K562 (cell line): ENCODE measurements around the gene SOX18. TPM values are rescaled to one million over a fixed set of nuclear protein-coding genes. Genes with fewer than 3 reads are reported as not detected.

Experiments used
- CBFB ChIP-seq: sonication (generic); formaldehyde crosslinking; IDR thresholded peaks from 2 replicates; pipeline ENCODE4 v1.4.0; 2020; ENCODE audit warnings: mild to moderate bottlenecking, missing genetic modification reagents
- CEBPZ ChIP-seq: fragments of 150-350 bp; IDR thresholded peaks from 2 replicates; pipeline ENCODE4 v1.6.1; 2014; ENCODE audit warnings: low read depth, mild to moderate bottlenecking, low read length, borderline replicate concordance
- CTCFL ChIP-seq: IDR thresholded peaks from 2 replicates; pipeline ENCODE4 v1.6.1; 2011; ENCODE audit warnings: borderline replicate concordance, low read depth, mild to moderate bottlenecking, moderate library complexity, low read length; ENCODE audit not compliant: insufficient read depth, poor library complexity, severe bottlenecking
- ELF1 ChIP-seq: fragments of 200-800 bp; sonication (Bioruptor generic); IDR thresholded peaks from 2 replicates; pipeline ENCODE4 v1.6.1; 2016; ENCODE audit warnings: missing genetic modification characterization, missing compliant biosample characterization
- FOXA3 ChIP-seq, 2 experiments: fragments of 450-650 bp in 1 of 2; sonication (generic) in 1 of 2; formaldehyde crosslinking; IDR thresholded peaks in 1 of 2; conservative IDR thresholded peaks in 1 of 2; 2 replicates each; pipeline versions ENCODE4 v1.4.0 to v1.8.0; 2020 to 2022; ENCODE audit warnings: mild to moderate bottlenecking in 2 of 2, missing genetic modification reagents in 1 of 2
- HMG20A ChIP-seq: fragments of 450-650 bp; formaldehyde crosslinking; conservative IDR thresholded peaks from 2 replicates; pipeline ENCODE4 v1.4.0; 2020; ENCODE audit warnings: mild to moderate bottlenecking, mixed read lengths
- HNRNPLL ChIP-seq: fragments of 200-400 bp; formaldehyde crosslinking; IDR thresholded peaks from 2 replicates; pipeline ENCODE4 v1.6.1; 2017; ENCODE audit warnings: low read length, low read depth, mild to moderate bottlenecking; ENCODE audit not compliant: poor library complexity, severe bottlenecking
- JUN ChIP-seq, 2 experiments: sonication (generic) in 1 of 2; formaldehyde crosslinking in 1 of 2; IDR thresholded peaks; 2 replicates each; pipeline versions ENCODE4 v1.6.1 to v1.8.0; 2012 to 2022; ENCODE audit warnings: borderline replicate concordance in 2 of 2, mild to moderate bottlenecking in 2 of 2, improper control_type of control experiment in 1 of 2, low read depth in 1 of 2, low read length in 1 of 2, missing genetic modification reagents in 1 of 2
- LCOR ChIP-seq: sonication (generic); formaldehyde crosslinking; IDR thresholded peaks from 2 replicates; pipeline ENCODE4 v1.8.0; 2022; ENCODE audit warnings: mild to moderate bottlenecking, missing genetic modification reagents
- MAZ ChIP-seq, 2 experiments: fragments of 450-650 bp in 1 of 2; sonication (generic) in 1 of 2; formaldehyde crosslinking; IDR thresholded peaks in 1 of 2; conservative IDR thresholded peaks in 1 of 2; 2 replicates each; pipeline versions ENCODE4 v1.4.0 to v1.5.0; 2020; ENCODE audit warnings: mild to moderate bottlenecking in 1 of 2, missing genetic modification reagents in 1 of 2
- NR1H2 ChIP-seq: sonication (generic); formaldehyde crosslinking; IDR thresholded peaks from 2 replicates; pipeline ENCODE4 v1.4.0; 2020; ENCODE audit warnings: mild to moderate bottlenecking, missing genetic modification reagents
- RCOR1 ChIP-seq, 2 experiments: IDR thresholded peaks; 2 replicates each; pipeline ENCODE4 v1.6.1; 2012; ENCODE audit warnings: low read depth in 2 of 2, low read length in 2 of 2, borderline replicate concordance in 1 of 2, improper control_type of control experiment in 1 of 2
- RFX7 ChIP-seq: fragments of 250-450 bp; sonication (Bioruptor Pico); IDR thresholded peaks from 2 replicates; pipeline ENCODE4 v1.5.1; 2021; ENCODE audit warnings: mild to moderate bottlenecking
- THAP7 ChIP-seq: fragments of 250-450 bp; sonication (Bioruptor Pico); IDR thresholded peaks from 2 replicates; pipeline ENCODE4 v1.5.0; 2021
- YBX1 ChIP-seq: fragments of 450-650 bp; IDR thresholded peaks from 2 replicates; pipeline ENCODE4 v1.7.1; 2016; ENCODE audit warnings: mild to moderate bottlenecking
- ZBED1 ChIP-seq: IDR thresholded peaks from 2 replicates; pipeline ENCODE4 v1.6.1; 2014
- ZKSCAN3 ChIP-seq: fragments of 250-450 bp; sonication (Bioruptor Pico); IDR thresholded peaks from 2 replicates; pipeline ENCODE4 v1.4.0; 2020
- ZNF277 ChIP-seq: fragments of 250-450 bp; sonication (Bioruptor Pico); IDR thresholded peaks from 2 replicates; pipeline ENCODE4 v1.8.0; 2022; ENCODE audit warnings: inconsistent platforms, mild to moderate bottlenecking, moderate library complexity, borderline replicate concordance
- ZNF408 ChIP-seq: fragments of 250-450 bp; sonication (Bioruptor Pico); IDR thresholded peaks from 2 replicates; pipeline ENCODE4 v1.4.0; 2020; ENCODE audit warnings: low read depth, mild to moderate bottlenecking, moderate library complexity
- polyA plus RNA-seq, 8 experiments: library from polyadenylated mRNA; depleted of rRNA in 4 of 8; stranded (reverse) in 5 of 8; unstranded in 3 of 8; fragments of >200 nt; fragmentation: Nextera tagmentation in 2 of 8; fragmentation: Illumina TruSeq in 1 of 8; extraction: Ambion mirVana in 2 of 8; extraction: Trizol in 1 of 8; gene quantifications; 2 replicates each; pipeline versions ENCODE4 v1.2.1 to v1.2.3, GENCODE V29; 2011 to 2014; ENCODE audit warnings: inconsistent platforms in 1 of 8, missing spikeins in 1 of 8
- total RNA-seq, 7 experiments: library from RNA; depleted of rRNA in 6 of 7; stranded (reverse); fragments of >200 nt in 6 of 7; fragmentation: Illumina TruSeq in 2 of 7; extraction: Trizol in 2 of 7; gene quantifications; 2 replicates each; pipeline versions ENCODE4 v1.2.1 to v1.2.3, GENCODE V29; 2011 to 2021; ENCODE audit warnings: low replicate concordance in 1 of 7

The SOX18 gene
- total and polyA plus RNA-seq, 9 of the 15 experiments (the other 6 are each of a cell fraction or from before 2014, with no cell fraction given), result 0.15 to 19.8 (median 0.33) TPM

GRCh38 chr20:64068386-64069208 is 19.2 kb upstream of the SOX18 start (continued):
- TF ChIP-seq CBFB (CRISPR knock-in tag) (no peak), NR1H2 (CRISPR knock-in tag) (no peak), CEBPZ (no peak), YBX1 (no peak), CTCFL (no peak), LCOR (CRISPR knock-in tag) (no peak), THAP7 (CRISPR knock-in tag) (no peak), ZBED1 (no peak), RCOR1 (IDR thresholded peaks at IDR 0.05; ENCODE audit: borderline replicate concordance in 1 of 2, low read depth in 2 of 2, low read length in 2 of 2) (no peak), ZKSCAN3 (no peak), ELF1 (tag) (no peak), JUN (IDR thresholded peaks at IDR 0.05; ENCODE audit: borderline replicate concordance, low read depth, low read length) (no peak), JUN (CRISPR knock-in tag; IDR thresholded peaks at IDR 0.05; ENCODE audit: borderline replicate concordance) (no peak), HNRNPLL (no peak), FOXA3 (CRISPR knock-in tag; conservative IDR thresholded peaks at IDR 0.05 in 1 of 2, IDR thresholded peaks at IDR 0.05 in 1 of 2) (no peak), HMG20A (CRISPR knock-in tag) (no peak), MAZ (CRISPR knock-in tag; conservative IDR thresholded peaks at IDR 0.05 in 1 of 2, IDR thresholded peaks at IDR 0.05 in 1 of 2) (no peak), ZNF408 (CRISPR knock-in tag) (no peak), RFX7 (CRISPR knock-in tag) (no peak), ZNF277 (no peak)
